ENCODE data around the gene RAB42. TPM values are rescaled to one million over a fixed set of nuclear protein-coding genes. Genes with fewer than 3 reads are reported as not detected.
"Not testable (repeated sequence)": the region's sequence is repeated elsewhere in the genome, so short reads cannot be mapped to it uniquely, and the experiment has no call there.

RAB42 gene
- total RNA-seq, 2 donors from 2014 or later: 3.5 to 4.2 TPM

DNA sequence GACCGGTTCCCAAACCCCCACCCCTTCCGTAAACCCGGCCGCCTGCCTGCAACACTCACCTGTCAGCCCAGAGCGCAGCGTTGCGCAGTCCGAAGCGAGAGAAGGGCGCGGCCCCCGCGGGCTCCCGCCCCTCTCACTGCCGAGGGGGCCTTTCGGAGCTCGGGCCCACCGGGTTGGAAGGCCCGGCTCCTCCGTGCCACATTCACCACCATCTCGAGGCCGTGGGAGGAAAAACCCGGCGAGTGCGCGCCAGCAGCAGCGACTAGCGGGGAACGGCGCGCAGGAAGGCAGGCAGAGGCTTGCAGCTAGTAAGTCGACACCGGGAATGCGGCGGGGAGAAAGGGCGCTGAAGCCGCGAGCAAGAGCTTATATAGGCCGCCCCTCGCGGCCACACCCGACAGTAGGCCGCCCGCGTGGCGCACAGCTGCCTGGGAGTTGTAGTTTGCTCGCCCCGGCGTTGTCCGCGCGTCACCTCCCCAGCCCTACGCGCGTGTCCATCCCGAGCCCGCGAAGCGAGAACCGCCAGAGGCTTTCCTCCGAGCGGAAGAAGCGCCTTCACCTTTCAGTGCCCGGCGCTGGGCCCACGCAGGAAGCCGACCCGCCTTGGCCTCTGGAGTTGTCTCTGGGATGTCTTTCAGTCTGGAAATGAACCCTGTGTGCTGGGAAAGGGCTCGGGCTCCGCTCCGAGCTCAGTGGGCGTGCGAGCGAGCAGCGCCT is 10.4 kb upstream of the RAB42 start:
- intact Hi-C loops (cut with DNase I): no loop called here
- DNase-seq (ENCODE audit: low spot score): peak; percentile 99

GRCh38 chr1:28582248-28582615 is 9.8 kb upstream of the RAB42 start:
- no peak for DNase-seq (ENCODE audit: low spot score)
- intact Hi-C loops (cut with DNase I): no loop called here

DNA sequence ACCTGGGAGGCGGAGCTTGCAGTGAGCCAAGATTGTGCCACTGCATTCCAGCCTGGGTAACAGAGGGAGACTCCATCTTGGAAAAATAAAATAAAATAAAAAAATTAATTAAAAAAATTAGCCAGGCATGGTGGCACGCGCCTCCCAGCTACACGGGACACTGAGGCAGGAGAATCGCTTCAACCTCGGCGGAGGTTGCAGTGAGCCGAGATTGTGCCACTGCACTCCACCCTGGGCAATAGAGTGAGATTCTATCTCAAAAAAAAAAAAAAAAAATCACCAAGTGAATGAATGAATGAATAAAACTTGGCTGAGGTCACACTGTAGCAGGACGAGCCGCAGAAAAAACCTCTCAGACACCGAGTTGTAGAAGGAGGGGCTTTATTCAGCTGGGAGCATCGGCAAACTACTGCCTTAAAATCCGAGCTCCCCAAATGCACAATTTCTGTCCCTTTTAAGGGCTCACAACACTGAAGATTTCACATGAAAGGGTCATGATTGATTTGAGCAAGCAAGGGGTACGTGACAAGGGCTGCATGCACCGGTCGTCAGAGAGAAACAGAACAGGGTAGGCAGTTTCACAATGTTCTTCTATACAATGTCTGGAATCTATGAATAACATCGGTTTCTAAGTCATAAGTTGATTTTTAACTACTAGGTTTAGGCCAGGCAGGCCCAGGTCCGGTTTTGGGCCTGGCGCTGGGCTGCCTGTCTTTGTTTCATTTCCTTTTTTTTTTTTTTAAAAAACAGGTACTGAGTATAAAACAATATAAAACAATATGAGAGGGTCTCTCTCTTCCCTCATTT is 5.3 kb upstream of the RAB42 start:
- intact Hi-C loops (cut with DNase I); DNase-seq (ENCODE audit: low spot score): not testable (repeated sequence)

- intact Hi-C loops (cut with DNase I): no loop called here
- no peak for DNase-seq (ENCODE audit: low spot score)
Measured at GRCh38 chr1:28592321-28593071, 431 bp downstream of the RAB42 start.

- intact Hi-C loops (cut with DNase I); DNase-seq (ENCODE audit: low spot score): not testable (repeated sequence)
Measured at GRCh38 chr1:28593988-28594356, 1.9 kb downstream of the RAB42 start.

DNA sequence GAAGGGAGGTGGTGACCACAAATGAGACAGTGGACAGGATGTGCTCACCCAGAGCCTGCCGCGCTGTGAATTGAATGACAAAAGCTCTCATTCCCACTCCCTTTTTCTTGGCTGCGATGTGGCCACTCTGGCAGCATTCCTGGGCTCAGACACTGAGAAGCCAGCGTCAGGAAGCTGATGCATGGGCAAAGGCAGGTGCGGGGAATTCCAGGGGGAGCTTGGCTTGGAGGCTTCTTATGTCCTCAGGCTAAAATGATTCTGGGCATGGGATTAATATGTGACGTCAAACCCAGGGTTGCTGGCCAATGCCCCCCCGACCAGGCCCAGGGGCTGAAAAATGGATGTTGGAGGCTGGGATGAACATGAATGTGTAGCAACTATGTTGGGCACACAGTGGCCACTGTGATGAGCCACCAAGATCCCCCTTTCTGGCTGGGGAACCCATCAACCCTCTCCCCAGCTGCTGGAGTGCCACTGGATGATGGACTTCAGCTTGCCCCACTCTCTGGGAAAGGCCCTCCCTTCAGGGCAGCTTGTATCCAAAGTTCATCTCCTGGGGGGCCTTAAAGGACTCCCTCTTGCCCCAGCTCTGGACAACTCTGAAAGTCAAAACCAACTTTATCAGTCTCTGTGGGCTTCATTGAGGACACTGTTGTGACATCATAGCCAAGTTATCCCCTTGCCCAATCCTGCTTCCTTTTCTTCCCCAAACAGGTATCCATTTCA is 2.8 kb downstream of the RAB42 start:
- intact Hi-C loops (cut with DNase I); DNase-seq (ENCODE audit: low spot score): not testable (repeated sequence)

DNA sequence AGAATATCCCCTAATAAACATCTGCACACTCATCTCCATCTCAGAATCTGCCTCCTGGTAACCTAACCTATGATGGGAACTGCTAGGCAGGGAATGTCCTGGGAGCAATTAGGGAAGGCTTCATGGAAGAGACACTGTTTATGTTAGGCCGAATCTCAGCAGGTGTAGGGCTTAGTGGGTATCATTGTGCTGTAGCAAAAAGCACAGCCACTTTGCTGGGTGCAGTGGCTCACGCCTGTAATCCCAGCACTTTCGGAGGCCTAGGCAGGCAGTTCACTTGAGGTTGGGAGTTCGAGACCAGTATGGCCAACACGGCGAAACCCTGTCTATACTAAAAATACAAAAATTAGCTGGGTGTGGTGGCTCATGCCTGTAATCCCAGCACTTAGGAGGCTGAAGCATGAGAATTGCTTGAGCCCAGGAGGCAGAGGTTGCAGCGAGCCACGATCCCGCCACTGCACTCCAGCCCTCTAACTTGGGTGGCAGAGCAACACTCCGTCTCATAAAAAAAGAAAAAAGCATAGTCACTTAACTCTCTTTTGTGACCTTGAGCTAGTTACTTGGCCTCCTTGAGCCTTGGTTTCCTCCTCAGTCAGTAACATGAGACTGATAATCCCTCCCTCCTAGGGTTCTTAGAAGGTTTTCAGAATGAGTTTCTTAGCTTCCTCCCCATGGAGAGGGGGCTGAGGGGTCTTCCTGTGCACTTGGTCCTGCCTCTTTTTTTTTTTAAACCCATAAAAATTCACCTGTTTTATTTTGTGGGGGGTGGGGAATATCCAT is 3.5 kb downstream of the RAB42 start:
- intact Hi-C loops (cut with DNase I): no loop called here
- no peak for DNase-seq (ENCODE audit: low spot score)

GRCh38 chr1:28596276-28596675 is 4.2 kb downstream of the RAB42 start:
- intact Hi-C loops (cut with DNase I): not testable (repeated sequence)

GRCh38 chr1:28601696-28602095 is 9.6 kb downstream of the RAB42 start:
- no peak for DNase-seq (ENCODE audit: low spot score)
- intact Hi-C loops (cut with DNase I): loop anchor here (5.0 kb wide), 1 partner anchor 84 kb away; no protein-coding TSS in a partner anchor

More at GRCh38 chr1:28596276-28596675, 4.2 kb downstream of the RAB42 start:
- DNase-seq (ENCODE audit: low spot score): not testable (repeated sequence)

- intact Hi-C loops (cut with DNase I): loop anchor here (5.0 kb wide), 1 partner anchor 85 kb away; no protein-coding TSS in a partner anchor
- no peak for DNase-seq (ENCODE audit: low spot score)
Measured at GRCh38 chr1:28602536-28603439, 10.7 kb downstream of the RAB42 start.

DNA sequence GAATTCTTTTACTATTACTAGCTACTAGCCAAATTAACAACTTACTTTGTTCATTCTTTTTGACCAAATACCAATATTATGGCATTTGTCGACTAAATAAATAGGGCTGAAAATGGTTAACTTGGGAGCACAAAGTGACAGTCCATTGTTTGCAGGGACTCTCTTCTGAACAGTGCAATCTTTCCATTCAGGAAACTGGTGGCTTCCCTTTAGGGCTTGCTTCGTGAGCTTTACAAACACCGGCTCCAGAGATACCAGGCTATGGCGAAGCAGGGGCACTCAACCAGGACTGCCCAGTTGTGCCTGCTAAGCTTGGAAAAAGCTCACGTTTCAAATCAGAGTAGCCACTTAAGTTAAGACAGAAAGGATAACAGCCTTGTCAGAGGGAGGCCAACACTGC is 12.3 kb downstream of the RAB42 start:
- no peak for DNase-seq (ENCODE audit: low spot score)
- intact Hi-C loops (cut with DNase I): loop anchor here (5.0 kb wide), 1 partner anchor 87 kb away; no protein-coding TSS in a partner anchor

DNA sequence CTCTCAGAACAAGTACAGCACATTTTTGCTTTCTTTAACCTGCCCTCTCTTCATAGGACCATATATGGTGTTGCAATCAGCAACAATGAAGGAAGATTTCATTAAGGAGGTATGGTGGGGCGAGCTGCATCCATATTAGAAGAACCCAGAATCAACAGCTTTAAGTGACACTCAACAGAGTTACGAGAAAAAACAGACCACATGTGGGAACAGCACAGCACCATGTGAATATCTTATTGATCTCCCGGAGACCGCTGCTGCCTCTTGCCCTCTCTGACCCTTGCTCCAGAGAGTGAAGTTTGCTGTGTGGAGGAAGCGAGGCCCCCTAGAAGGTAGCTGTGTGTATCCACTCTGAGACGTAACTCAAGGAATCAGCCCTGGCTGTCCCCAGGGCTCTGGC is 12.9 kb downstream of the RAB42 start:
- DNase-seq (ENCODE audit: low spot score): no peak
- intact Hi-C loops (cut with DNase I): loop anchor here (5.0 kb wide), 2 partner anchors 73 to 88 kb away; no protein-coding TSS in a partner anchor

GRCh38 chr1:28606771-28607170 is 14.7 kb downstream of the RAB42 start:
- intact Hi-C loops (cut with DNase I): loop anchor here in 1 of 2 donors (5.0 kb wide), 1 partner anchor 74 kb away; no protein-coding TSS in a partner anchor
- DNase-seq (ENCODE audit: low spot score): no peak

GRCh38 chr1:28613175-28613574 is 21.1 kb downstream of the RAB42 start:
- DNase-seq (ENCODE audit: low spot score): no peak
- intact Hi-C loops (cut with DNase I): no loop called here

DNA sequence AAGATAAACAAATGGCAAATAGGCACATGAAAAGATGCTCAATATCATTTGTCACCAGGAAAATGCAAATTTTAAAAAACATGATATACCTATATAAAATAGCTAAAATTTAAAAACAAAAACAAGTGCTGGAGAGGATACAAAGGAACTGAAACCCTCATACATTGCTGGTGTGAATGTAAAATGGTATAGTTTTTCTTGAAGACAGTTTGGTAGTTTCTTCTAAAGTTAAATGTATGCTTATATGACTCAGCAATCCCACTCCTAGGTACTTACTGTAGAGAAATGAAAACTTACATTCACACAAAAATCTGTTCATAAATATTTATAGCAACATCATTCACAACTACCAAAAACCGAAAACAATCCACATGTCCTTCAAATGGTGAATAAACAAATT is 39.6 kb downstream of the RAB42 start:
- DNase-seq (ENCODE audit: low spot score): no peak
- intact Hi-C loops (cut with DNase I): no loop called here

DNA sequence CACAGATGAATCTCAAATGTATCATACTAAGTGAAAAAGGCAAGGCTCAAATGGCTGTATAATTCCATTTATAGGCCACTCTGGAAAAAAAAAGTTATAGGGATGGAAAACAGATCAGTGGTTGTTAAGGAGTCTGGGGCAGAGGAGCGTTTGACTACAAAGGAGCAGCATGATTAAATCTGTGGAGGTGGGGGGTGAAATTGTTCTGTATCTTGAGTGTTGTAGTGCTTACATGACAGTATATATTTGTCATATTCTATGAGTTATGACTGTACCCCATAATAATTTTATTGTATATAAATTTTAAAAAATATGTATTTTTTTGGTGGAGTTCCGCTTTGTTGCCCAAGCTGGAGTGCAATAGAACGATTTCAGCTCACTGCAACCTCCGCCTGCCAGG is 40.5 kb downstream of the RAB42 start:
- intact Hi-C loops (cut with DNase I): no loop called here
- no peak for DNase-seq (ENCODE audit: low spot score)

DNA sequence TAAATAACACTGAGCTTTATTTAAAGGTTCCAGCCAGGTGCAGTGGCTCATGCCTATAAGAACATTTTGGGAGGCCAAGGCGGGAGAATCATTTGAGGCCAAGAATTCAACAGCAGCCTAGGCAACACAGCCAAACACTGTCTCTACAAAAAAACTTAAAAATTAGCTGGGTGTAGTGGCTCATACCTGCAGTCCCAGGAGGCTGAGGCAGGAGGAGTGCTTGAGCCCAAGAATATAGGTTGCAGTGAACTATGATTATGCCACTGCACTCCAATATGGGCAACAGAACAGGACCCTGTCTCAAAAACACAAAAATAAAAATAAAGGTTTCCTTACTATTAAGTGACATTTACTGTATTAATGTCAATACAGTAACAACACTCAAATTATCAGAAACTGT is 48.7 kb downstream of the RAB42 start:
- DNase-seq (ENCODE audit: low spot score): no peak

More for the DNA sequence above, 48.7 kb downstream of the RAB42 start:
- intact Hi-C loops (cut with DNase I): no loop called here

Measured in posterior vena cava (tissue), 2 donors.